ENCODE measurements around the gene MYT1. TPM values are rescaled to one million over a fixed set of nuclear protein-coding genes. Genes with fewer than 3 reads are reported as not detected.
"Not testable (repeated sequence)": the region's sequence is repeated elsewhere in the genome, so short reads cannot be mapped to it uniquely, and the experiment has no call there.

MYT1 gene
- total RNA-seq, 4 donors from 2014 or later = not detected

DNA sequence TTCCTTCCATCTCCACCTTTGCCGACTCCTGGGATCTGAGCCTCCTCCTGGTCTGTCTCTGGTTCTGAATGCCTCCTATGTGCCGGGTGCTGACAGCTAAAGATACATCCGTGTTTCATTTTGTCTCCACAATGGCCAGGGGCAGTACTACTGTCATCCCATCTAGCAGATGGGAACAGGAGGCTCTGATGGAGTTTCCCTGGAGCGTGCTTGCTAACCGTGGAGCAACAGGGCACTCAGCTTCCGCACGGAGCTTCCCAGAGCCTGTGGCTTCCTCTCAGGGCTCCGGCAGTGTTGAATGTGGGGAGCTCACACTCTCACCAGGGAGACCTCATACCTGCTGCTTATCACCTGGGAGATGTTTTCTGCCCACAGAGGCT lies 45.0 kb upstream of the MYT1 start:
- 77% methylated on average over 8 of the region's 8 CpGs for WGBS
- Histone ChIP-seq H3K4me1 (peaks cover 0 to 8% (median 7%) of the 10 kb centered on the region in 4 donors), H3K36me3 (no peaks in the 10 kb centered on the region), H3K27ac (replicated peaks in 1 of 4) (no peak overlapping the region), H3K9me3 (no peaks in the 10 kb centered on the region), H3K4me3 (no peak overlapping the region), H3K27me3 (peaks cover 0 to 33% (median 5%) of the 10 kb centered on the region in 4 donors)
- TF ChIP-seq, protein P1, sequence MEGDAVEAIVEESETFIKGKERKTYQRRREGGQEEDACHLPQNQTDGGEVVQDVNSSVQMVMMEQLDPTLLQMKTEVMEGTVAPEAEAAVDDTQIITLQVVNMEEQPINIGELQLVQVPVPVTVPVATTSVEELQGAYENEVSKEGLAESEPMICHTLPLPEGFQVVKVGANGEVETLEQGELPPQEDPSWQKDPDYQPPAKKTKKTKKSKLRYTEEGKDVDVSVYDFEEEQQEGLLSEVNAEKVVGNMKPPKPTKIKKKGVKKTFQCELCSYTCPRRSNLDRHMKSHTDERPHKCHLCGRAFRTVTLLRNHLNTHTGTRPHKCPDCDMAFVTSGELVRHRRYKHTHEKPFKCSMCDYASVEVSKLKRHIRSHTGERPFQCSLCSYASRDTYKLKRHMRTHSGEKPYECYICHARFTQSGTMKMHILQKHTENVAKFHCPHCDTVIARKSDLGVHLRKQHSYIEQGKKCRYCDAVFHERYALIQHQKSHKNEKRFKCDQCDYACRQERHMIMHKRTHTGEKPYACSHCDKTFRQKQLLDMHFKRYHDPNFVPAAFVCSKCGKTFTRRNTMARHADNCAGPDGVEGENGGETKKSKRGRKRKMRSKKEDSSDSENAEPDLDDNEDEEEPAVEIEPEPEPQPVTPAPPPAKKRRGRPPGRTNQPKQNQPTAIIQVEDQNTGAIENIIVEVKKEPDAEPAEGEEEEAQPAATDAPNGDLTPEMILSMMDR (IDR thresholded peaks at IDR 0.05) = no peak
- TF ChIP-seq POLR2AphosphoS5 (IDR thresholded peaks at IDR 0.05) (no peak), POLR2A (IDR thresholded peaks at IDR 0.05; ENCODE audit: low read depth) (no peak), EP300 (IDR thresholded peaks at IDR 0.05) (no peak)
- DNase-seq (ENCODE audit: extremely low spot score) = no peak
- intact Hi-C loops (cut with DNase I) = no loop called here

DNA sequence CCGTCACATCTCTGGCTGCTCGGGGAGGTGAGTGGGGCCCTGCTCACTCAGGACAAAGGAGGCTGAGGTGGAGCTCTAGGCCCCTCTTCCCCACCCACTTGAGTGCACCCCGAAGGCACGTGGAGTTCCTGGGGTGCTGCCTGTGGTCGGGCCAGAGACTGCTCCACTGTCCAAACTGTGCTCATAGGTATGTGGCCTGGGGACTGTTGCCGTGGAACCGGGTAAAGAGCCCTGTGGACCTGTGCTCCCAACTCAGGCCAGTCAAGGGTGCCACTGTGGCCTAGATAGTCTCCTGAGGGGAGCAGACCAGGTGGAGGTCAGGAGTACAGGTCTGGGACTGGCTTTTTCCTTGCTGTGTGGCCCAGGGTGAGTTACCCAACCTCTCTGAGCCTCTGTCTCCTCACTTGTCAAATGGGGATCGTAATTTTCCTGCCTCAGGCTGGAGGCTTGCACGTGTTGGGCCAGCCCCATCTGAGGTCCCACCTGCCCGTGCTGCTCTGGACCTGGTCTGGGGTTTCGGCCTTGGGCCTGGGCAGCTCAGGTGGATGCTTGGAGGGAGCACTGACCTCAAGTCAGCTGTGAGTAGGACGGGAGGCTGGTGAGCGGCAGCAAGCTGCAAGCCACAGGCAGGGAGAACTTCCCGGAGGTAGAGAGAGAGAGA lies 44.4 kb upstream of the MYT1 start:
- Histone ChIP-seq H3K36me3 (no peaks in the 10 kb centered on the region), H3K27me3 (peaks cover 0 to 38% (median 5%) of the 10 kb centered on the region in 4 donors), H3K27ac (replicated peaks in 1 of 4) (no peak overlapping the region), H3K4me3 (peak overlapping the region in 1 of 4 donors; percentile 30), H3K4me1 (peaks cover 0 to 8% (median 7%) of the 10 kb centered on the region in 4 donors), H3K9me3 (no peaks in the 10 kb centered on the region)
- 51% methylated on average over 8 of the region's 14 CpGs for WGBS
- TF ChIP-seq POLR2AphosphoS5 (IDR thresholded peaks at IDR 0.05) (no peak), POLR2A (IDR thresholded peaks at IDR 0.05; ENCODE audit: low read depth) (no peak), EP300 (IDR thresholded peaks at IDR 0.05) (no peak)
- TF ChIP-seq, protein P1 (IDR thresholded peaks at IDR 0.05) = no peak
- intact Hi-C loops (cut with DNase I) = loop anchor here (5.0 kb wide), 1 partner anchor 38 kb away; the partner anchor contains the start of genes LKAAEAR1 and OPRL1
- DNase-seq (ENCODE audit: extremely low spot score) = no peak

DNA sequence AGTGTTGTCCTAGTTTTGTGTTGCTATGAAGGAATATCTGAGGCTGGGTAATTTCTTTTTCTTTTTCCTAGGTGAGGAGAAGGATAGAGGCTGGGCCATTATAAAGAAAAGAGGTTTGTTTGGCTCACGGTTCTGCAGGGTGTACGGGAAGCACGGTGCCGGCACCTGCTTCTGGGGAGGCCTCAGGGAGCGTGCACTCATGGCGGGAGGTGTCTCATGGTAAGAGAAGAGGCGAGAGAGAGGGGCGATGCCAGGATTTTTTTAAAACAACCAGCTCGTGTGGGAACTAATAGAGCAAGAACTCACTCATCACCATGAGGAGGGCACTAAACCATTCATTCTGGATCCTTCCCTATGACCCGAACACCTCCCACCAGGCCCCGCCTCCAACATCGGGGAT lies 42.7 kb upstream of the MYT1 start:
- intact Hi-C loops (cut with DNase I) = loop anchor here (5.0 kb wide), 1 partner anchor 39 kb away; the partner anchor contains the start of genes LKAAEAR1 and OPRL1
- TF ChIP-seq EP300 (IDR thresholded peaks at IDR 0.05) = no peak
- TF ChIP-seq, protein P1 (IDR thresholded peaks at IDR 0.05) = no peak
- TF ChIP-seq POLR2A (IDR thresholded peaks at IDR 0.05; ENCODE audit: low read depth) = no peak
- no peak for TF ChIP-seq POLR2AphosphoS5 (IDR thresholded peaks at IDR 0.05)
- peaks cover 0 to 43% (median 5%) of the 10 kb centered on the region in 4 donors for H3K27me3 ChIP-seq
- 86% methylated on average over 12 of the region's 12 CpGs for WGBS
- peaks cover 0 to 8% (median 7%) of the 10 kb centered on the region in 4 donors for H3K4me1 ChIP-seq
- no peak overlapping the region for H3K27ac ChIP-seq (replicated peaks in 1 of 4)
- H3K36me3 ChIP-seq = no peaks in the 10 kb centered on the region
- H3K9me3 ChIP-seq = no peaks in the 10 kb centered on the region
- DNase-seq (ENCODE audit: extremely low spot score) = no peak
- no peak overlapping the region for H3K4me3 ChIP-seq

DNA sequence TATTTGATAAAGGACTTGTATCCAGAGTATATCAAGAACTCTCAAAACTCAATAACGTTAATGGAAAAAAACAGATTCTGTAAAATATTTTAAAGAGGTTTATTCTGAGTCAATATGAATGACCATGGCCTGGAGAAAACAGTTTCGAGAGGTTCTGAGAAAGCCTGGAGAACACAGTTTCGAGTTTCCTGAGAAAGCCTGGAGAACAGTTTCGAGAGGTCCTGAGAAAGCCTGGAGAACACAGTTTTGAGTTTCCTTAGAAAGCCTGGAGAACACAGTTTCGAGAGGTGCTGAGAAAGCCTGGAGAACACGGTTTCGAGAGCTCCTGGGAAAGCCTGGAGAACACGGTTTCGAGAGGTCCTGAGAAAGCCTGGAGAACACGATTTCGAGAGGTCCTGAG lies 41.3 kb upstream of the MYT1 start:
- not testable (repeated sequence) for H3K27ac ChIP-seq (replicated peaks in 1 of 4); H3K36me3 ChIP-seq; H3K9me3 ChIP-seq; H3K4me1 ChIP-seq; DNase-seq (ENCODE audit: extremely low spot score); H3K4me3 ChIP-seq
- 87% methylated on average over 11 of the region's 11 CpGs for WGBS
- peaks cover 0 to 43% (median 5%) of the 10 kb centered on the region in 4 donors for H3K27me3 ChIP-seq
- intact Hi-C loops (cut with DNase I) = loop anchor here (5.0 kb wide), 1 partner anchor 41 kb away; the partner anchor contains the start of genes LKAAEAR1 and OPRL1

DNA sequence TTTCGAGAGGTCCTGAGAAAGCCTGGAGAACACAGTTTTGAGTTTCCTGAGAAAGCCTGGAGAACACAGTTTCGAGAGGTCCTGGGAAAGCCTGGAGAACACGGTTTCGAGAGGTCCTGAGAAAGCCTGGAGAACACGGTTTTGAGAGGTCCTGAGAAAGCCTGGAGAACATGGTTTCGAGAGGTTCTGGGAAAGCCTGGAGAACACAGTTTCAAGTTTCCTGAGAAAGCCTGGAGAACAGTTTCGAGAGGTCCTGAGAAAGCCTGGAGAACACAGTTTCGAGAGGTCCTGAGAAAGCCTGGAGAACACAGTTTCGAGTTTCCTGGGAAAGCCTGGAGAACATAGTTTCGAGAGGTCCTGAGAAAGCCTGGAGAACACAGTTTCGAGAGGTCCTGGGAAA lies 40.7 kb upstream of the MYT1 start:
- 89% methylated on average over 11 of the region's 11 CpGs for WGBS
- not testable (repeated sequence) for H3K9me3 ChIP-seq; H3K4me1 ChIP-seq; DNase-seq (ENCODE audit: extremely low spot score); H3K27ac ChIP-seq (replicated peaks in 1 of 4); H3K4me3 ChIP-seq; H3K36me3 ChIP-seq
- peaks cover 0 to 49% (median 5%) of the 10 kb centered on the region in 4 donors for H3K27me3 ChIP-seq
- intact Hi-C loops (cut with DNase I) = loop anchor here (5.0 kb wide), 1 partner anchor 41 kb away; the partner anchor contains the start of genes LKAAEAR1 and OPRL1
